GM18858 (cell line): ENCODE results near the gene AIPL1.

Source experiments
- ATAC-seq: cut with Tn5 transposase; IDR thresholded peaks from one replicate; pipeline ENCODE4 v1.9.1; 2021; ENCODE audit not compliant: unreplicated experiment

The AIPL1 gene

GRCh38 chr17:6468051-6468790 is 33.3 kb upstream of the AIPL1 start:
- ATAC-seq, result no peak

GRCh38 chr17:6467567-6467966 is 32.6 kb upstream of the AIPL1 start:
- ATAC-seq, result no peak

GRCh38 chr17:6465206-6466003 is 30.5 kb upstream of the AIPL1 start:
- ATAC-seq, result no peak

- ATAC-seq, result no peak
Measured at GRCh38 chr17:6464446-6465041, 29.6 kb upstream of the AIPL1 start.

- no peak for ATAC-seq
Measured at GRCh38 chr17:6463616-6464445, 28.9 kb upstream of the AIPL1 start.

- no peak for ATAC-seq
Measured at GRCh38 chr17:6462692-6463091, 27.8 kb upstream of the AIPL1 start.

- no peak for ATAC-seq
Measured at GRCh38 chr17:6461792-6462524, 27.0 kb upstream of the AIPL1 start.

GRCh38 chr17:6461246-6461645 is 26.3 kb upstream of the AIPL1 start:
- ATAC-seq, result no peak

- ATAC-seq, result no peak
Measured at GRCh38 chr17:6460531-6461161, 25.7 kb upstream of the AIPL1 start.

GRCh38 chr17:6458460-6458950 is 23.6 kb upstream of the AIPL1 start:
- no peak for ATAC-seq

- no peak for ATAC-seq
Measured at GRCh38 chr17:6457688-6458459, 23.0 kb upstream of the AIPL1 start.

- ATAC-seq, result no peak
Measured at GRCh38 chr17:6456914-6457687, 22.2 kb upstream of the AIPL1 start.

GRCh38 chr17:6456321-6456720 is 21.4 kb upstream of the AIPL1 start:
- ATAC-seq, result no peak

GRCh38 chr17:6455321-6455705 is 20.4 kb upstream of the AIPL1 start:
- no peak for ATAC-seq

GRCh38 chr17:6454495-6455320 is 19.8 kb upstream of the AIPL1 start:
- ATAC-seq, result no peak

- ATAC-seq, result no peak
Measured at GRCh38 chr17:6453279-6454024, 18.5 kb upstream of the AIPL1 start.
